NCI-H345 treated with DMSO at 0.1 percent for 48 hours (cell line): Measurements from ENCODE around the gene IL1RL1.
"Not testable (repeated sequence)": the region's sequence is repeated elsewhere in the genome, so short reads cannot be mapped to it uniquely, and the experiment has no call there.

Source experiments
- DNase-seq: peaks from one replicate; lab custom pipeline; 2025; ENCODE audit not compliant: unreplicated experiment; lab: John Stamatoyannopoulos, UW

The IL1RL1 gene

DNA sequence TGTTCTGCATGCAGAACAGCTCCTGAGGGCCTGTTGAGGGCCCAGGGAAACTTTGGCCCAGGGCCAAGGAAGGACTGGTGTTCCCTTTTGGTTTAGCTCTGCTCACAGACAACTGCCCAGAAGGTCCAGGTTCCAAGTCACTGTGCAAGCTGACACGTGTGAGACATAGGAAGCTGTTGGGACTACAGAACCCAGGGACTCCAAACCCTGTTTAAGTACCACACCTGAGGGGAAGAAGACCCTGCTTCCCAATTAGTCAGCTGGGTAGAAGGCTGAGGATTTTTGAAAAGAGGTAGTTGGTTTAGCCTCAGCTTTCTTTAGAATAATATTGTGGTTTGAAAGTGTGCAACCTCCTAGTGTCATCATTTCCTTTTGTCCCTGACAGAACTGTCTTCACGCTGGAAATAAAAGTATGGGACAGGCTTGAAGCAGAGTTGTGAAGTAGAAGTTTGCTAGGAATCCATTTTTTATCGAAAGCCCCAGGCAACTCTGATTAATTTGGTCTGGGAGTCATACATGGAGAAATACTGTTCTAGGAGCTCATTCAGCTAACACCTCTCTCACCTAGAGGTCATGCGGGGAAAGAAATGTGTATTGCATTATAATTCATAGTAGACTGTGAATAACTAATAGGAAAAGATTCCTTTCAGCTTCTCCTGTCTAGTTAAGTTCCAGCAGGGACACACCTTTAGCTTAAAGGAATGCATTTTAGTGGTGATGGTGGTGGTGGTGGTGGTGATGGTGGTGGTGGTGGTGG is 19.9 kb upstream of the IL1RL1 start:
- peak; percentile 29 for DNase-seq

GRCh38 chr2:102294802-102295489 is 16.4 kb upstream of the IL1RL1 start:
- no peak for DNase-seq

DNA sequence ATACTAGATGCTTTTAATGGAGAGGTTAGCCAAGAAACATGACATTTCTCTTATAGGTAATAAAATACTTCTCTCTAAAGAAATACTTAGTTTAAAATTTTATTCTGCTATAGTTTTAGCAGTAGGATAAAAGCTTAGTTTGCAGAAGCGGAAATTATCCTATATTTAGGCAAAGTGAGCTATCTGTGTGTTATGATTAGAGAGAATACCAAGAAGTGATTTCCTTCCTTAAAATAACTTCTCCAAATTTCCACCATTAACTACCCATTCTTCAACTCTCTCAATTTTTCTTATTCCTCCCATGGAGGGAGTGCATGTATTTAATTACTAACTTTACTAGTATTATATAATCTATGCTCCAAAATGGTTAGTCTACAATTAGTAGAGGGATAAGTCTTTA is 15.8 kb upstream of the IL1RL1 start:
- no peak for DNase-seq

DNA sequence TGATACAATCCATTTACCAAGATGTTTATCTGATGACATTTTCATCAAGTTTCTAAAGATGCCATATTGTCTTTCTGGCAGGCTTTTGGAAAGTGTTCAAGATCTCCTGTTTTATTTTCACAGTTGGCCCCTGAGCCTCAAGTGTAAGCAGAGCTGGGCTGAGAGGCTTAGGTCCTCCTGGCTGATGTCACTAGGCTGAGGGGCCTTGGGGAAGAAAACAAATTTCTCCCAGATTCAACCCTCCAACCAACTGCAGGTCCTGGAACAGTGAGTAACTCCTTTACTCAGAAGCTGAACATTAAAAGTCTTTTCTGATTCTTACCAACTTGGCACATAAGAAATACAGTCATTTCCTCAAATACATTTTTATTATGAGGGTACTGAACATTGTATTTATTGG is 14.9 kb upstream of the IL1RL1 start:
- DNase-seq: no peak

GRCh38 chr2:102297891-102298290 is 13.5 kb upstream of the IL1RL1 start:
- DNase-seq: no peak

DNA sequence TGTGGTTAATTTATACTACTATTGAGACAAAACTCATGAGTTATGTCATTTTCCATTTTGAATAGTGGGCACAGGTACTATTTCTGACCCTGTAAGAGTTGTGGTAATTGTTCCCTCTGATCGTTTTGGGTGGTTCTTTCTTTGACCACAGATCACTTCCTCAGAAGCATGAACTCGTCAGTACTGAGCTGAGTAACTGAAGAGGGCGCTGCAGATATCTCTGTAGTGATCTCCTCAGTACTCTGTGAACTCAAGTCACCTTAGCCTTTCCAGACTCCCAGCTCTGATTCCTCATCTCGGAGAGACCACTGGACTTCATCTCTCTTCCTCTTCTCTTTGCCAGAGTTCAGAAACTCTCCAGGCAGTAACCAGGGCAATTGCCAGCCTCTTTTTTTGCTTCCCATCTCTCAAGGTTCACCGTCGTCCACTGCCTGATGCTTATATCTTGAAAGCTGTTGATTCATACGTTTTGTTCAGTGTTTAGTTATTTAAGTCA is 9.4 kb upstream of the IL1RL1 start:
- no peak for DNase-seq

GRCh38 chr2:102302458-102302857 is 8.9 kb upstream of the IL1RL1 start:
- no peak for DNase-seq

DNA sequence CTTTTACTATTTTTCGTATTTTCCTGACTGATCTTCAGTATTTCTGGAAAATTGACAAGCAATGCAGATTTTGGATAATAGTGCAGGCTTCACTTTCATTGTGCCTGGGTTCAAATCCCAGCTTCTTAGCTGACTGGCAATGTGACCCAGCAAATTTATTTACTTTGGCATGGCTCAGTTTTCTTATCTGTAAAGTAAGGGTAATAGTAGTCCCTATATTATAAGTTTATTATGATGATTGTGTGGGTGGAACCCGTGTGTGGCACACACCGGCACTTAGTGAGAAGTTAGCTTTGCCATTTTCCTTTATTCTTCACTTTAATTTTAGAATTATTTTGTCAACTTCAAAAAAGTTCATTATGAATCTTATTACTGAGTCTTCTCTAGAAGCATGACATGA is 7.8 kb upstream of the IL1RL1 start:
- no peak for DNase-seq

DNA sequence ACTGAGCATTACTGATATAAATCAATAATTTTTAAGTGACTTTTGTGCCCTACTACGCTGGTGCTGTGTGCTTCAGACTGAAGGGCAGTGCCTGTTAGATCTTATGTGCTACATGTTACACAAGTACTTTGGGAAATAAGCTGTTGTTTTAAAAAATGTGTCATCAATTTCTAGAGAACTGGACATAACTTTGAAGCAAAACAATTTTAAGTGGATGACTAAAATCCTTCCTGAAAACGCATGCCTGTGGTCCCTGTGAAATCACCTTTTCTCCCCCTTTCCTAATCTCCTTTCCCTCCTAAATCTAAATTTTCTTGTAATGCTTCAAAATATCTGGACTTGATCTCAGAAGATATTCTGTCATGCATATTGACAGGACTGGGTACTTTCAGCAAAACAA is 7.1 kb upstream of the IL1RL1 start:
- no peak for DNase-seq

GRCh38 chr2:102304711-102305611 is 6.4 kb upstream of the IL1RL1 start:
- DNase-seq: no peak

GRCh38 chr2:102306125-102306524 is 5.2 kb upstream of the IL1RL1 start:
- no peak for DNase-seq

- no peak for DNase-seq
Measured at GRCh38 chr2:102313025-102313424, 1.7 kb downstream of the IL1RL1 start.

- DNase-seq: no peak
Measured at GRCh38 chr2:102313471-102313870, 2.1 kb downstream of the IL1RL1 start.

DNA sequence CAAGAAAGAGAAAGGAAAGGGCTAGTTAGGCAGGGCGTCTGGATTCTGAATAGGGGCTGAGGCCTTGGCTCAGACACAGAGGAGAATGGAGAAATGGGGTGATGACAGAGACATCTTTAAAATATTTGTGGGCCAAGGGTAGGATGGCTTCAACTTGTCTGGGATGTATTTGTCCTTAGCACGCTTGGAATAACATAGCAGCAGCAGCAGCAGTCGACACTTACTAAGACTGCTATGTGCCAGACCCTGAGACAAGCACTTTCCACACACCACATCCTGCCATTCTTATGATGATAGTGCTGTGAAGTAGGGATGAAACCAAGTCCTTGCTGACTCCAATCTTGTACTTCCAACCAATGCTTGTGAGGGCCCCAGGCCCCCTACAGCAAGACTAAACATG is 2.6 kb downstream of the IL1RL1 start:
- DNase-seq: no peak

- no peak for DNase-seq
Measured at GRCh38 chr2:102315921-102316320, 4.6 kb downstream of the IL1RL1 start.

DNA sequence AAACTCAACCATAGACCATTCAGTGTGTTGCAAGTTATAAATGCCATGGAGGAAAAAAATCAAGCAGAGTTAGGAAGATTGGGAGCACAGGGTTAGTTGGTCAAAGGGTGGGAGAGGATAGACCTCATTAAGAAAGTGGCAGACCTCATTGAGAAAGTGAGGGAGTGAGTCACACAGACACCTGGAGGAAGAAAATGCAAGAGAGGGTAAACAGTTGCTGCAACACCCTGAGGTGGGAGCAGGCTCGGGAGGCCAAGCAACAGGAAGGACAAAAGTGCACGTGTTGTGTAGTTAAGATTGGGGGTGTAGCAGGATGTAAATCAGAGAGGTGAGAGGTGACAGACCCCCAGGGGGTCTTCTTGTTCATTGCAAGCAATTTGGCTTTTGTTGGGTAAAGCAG is 6.4 kb downstream of the IL1RL1 start:
- DNase-seq: no peak

GRCh38 chr2:102318437-102318836 is 7.1 kb downstream of the IL1RL1 start:
- DNase-seq: no peak

DNA sequence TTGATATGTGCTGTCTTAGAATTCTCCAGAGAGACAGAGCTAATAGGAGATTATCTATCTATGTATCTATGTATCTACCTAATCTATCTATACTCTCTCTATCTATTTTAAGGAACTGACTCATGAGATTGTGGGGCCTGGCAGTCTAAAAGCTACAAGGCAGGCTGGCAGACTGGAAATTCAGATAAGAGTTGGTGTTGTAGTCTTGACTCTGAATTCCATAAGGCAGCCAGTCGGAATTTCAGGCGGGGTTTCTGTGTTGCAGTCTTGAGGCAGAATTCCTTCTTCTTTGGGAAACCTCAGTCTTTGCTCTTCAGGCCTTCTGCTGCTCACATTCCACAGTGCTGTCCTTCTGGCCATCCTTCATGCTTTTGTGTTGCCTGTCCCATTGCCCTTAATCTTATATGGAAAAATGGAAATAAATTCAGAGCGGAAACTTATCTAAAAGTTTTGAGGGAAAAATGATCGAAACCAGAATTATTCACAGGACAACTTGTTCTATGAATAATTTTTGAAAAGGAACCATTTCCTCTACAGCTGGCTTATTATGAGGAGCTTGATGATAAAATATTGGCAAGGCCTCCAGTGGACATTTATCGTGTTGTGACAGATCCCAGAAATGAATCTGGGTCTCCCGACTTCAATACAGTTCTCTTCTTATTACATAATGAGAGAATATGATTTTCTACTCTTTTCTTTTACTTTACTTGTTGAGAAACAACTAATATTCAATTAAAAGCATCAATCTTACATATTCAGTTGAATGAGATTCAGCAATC is 10.8 kb downstream of the IL1RL1 start:
- DNase-seq: no peak

DNA sequence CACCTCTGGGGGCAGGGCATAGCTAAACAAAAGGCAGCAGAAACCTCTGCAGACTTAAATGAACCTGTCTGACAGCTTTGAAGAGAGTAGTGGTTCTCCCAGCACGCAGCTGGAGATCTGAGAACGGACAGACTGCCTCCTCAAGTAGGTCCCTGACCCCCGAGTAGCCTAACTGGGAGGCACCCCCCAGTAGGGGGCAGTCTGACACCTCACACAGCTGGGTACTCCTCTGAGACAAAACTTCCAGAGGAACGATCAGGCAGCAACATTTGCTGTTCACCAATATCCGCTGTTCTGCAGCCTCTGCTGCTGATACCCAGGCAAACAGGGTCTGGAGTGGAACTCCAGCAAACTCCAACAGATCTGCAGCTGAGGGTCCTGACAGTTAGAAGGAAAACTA is 13.6 kb downstream of the IL1RL1 start:
- DNase-seq: not testable (repeated sequence)

- DNase-seq: no peak
Measured at GRCh38 chr2:102331311-102331980, 20.1 kb downstream of the IL1RL1 start.
